K562 (cell line): ENCODE data around the gene DTNBP1. TPM values are rescaled to one million over a fixed set of nuclear protein-coding genes. Genes with fewer than 3 reads are reported as not detected.

Experiments
- BMI1 ChIP-seq: fragments of 150-350 bp; IDR thresholded peaks from 2 replicates; pipeline ENCODE4 v1.6.1; 2014; ENCODE audit warnings: low read length
- CBX5 ChIP-seq: IDR thresholded peaks from 2 replicates; pipeline ENCODE4 v1.6.1; 2014; ENCODE audit warnings: low read depth, borderline replicate concordance
- EGR1 ChIP-seq: fragments of 450-650 bp; conservative IDR thresholded peaks from 2 replicates; pipeline ENCODE4 v1.6.1; 2017; ENCODE audit warnings: mild to moderate bottlenecking
- FOS ChIP-seq: IDR thresholded peaks from 3 replicates; pipeline ENCODE4 v1.6.1; 2011; ENCODE audit not compliant: insufficient read length; ENCODE audit errors: extremely low read depth
- FOSL1 ChIP-seq: fragments of 200-800 bp; sonication (Bioruptor generic); conservative IDR thresholded peaks from 2 replicates; pipeline ENCODE4 v1.6.1; 2016; ENCODE audit warnings: missing genetic modification characterization, missing compliant biosample characterization
- RBBP5 ChIP-seq: fragments of 200-600 bp; sonication (generic); IDR thresholded peaks from 2 replicates; pipeline ENCODE4 v1.6.1; 2012; ENCODE audit warnings: borderline replicate concordance, mild to moderate bottlenecking, low read length, control low read depth, inconsistent platforms; ENCODE audit not compliant: insufficient read depth, poor library complexity, severe bottlenecking
- REST ChIP-seq, 2 experiments: fragments of 450-650 bp; formaldehyde crosslinking in 1 of 2; IDR thresholded peaks; 2 replicates each; pipeline versions ENCODE4 v1.4.0 to v1.6.1; 2014 to 2020; ENCODE audit warnings: mild to moderate bottlenecking in 2 of 2, borderline replicate concordance in 1 of 2, low read depth in 1 of 2
- SMC3 ChIP-seq: conservative IDR thresholded peaks from 2 replicates; pipeline ENCODE4 v1.6.1; 2011; ENCODE audit warnings: low read depth, low read length, improper control_type of control experiment; ENCODE audit not compliant: insufficient read depth
- SP1 ChIP-seq: sonication (generic); formaldehyde crosslinking; IDR thresholded peaks from 2 replicates; pipeline ENCODE4 v1.8.1; 2022; ENCODE audit warnings: mild to moderate bottlenecking, missing genetic modification reagents
- SRSF3 ChIP-seq: fragments of 200-400 bp; formaldehyde crosslinking; IDR thresholded peaks from 2 replicates; pipeline ENCODE4 v1.6.1; 2016; ENCODE audit warnings: mild to moderate bottlenecking, low read length, moderate library complexity; ENCODE audit not compliant: insufficient read depth
- ZFX ChIP-seq: sonication (generic); formaldehyde crosslinking; IDR thresholded peaks from 2 replicates; pipeline ENCODE4 v1.8.0; 2022; ENCODE audit warnings: mild to moderate bottlenecking, missing genetic modification reagents, moderate library complexity
- polyA plus RNA-seq, 8 experiments: library from polyadenylated mRNA; depleted of rRNA in 4 of 8; stranded (reverse) in 5 of 8; unstranded in 3 of 8; fragments of >200 nt; fragmentation: Nextera tagmentation in 2 of 8; fragmentation: Illumina TruSeq in 1 of 8; extraction: Ambion mirVana in 2 of 8; extraction: Trizol in 1 of 8; gene quantifications; 2 replicates each; pipeline versions ENCODE4 v1.2.1 to v1.2.3, GENCODE V29; 2011 to 2014; ENCODE audit warnings: inconsistent platforms in 1 of 8, missing spikeins in 1 of 8
- total RNA-seq, 7 experiments: library from RNA; depleted of rRNA in 6 of 7; stranded (reverse); fragments of >200 nt in 6 of 7; fragmentation: Illumina TruSeq in 2 of 7; extraction: Trizol in 2 of 7; gene quantifications; 2 replicates each; pipeline versions ENCODE4 v1.2.1 to v1.2.3, GENCODE V29; 2011 to 2021; ENCODE audit warnings: low replicate concordance in 1 of 7
- TF ChIP-seq, protein P1 (sequence below): sonication (generic); formaldehyde crosslinking; IDR thresholded peaks from 2 replicates; pipeline ENCODE4 v1.8.0; 2023; ENCODE audit warnings: mild to moderate bottlenecking, missing genetic modification reagents
- TF ChIP-seq, protein P2 (sequence below): sonication (generic); formaldehyde crosslinking; IDR thresholded peaks from 2 replicates; pipeline ENCODE4 v1.9.0; 2022; ENCODE audit warnings: mild to moderate bottlenecking, missing genetic modification reagents
- TF ChIP-seq, protein P3 (sequence below), 2 experiments: IDR thresholded peaks in 1 of 2; conservative IDR thresholded peaks in 1 of 2; 2 replicates each; pipeline ENCODE4 v1.6.1; 2016; ENCODE audit warnings: low read depth in 2 of 2, mild to moderate bottlenecking in 1 of 2, missing compliant biosample characterization in 1 of 2, missing genetic modification characterization in 1 of 2, moderate library complexity in 1 of 2

DTNBP1 gene
- total and polyA plus RNA-seq, 9 of the 15 experiments (the other 6 are each of a cell fraction or from before 2014, with no cell fraction given) = 16.7 to 54.5 (median 21.4) TPM

- TF ChIP-seq REST (IDR thresholded peaks at IDR 0.05; ENCODE audit: borderline replicate concordance) (0 out of 2 replicates have a peak, but pooled peaks have one; percentile 14), REST (CRISPR knock-in tag; IDR thresholded peaks at IDR 0.05; ENCODE audit: low read depth) (no peak), SRSF3 (no peak), BMI1 (no peak), CBX5 (0 out of 2 replicates have a peak, but pooled peaks have one; percentile 26), FOSL1 (no peak), RBBP5 (no peak), ZFX (CRISPR knock-in tag) (no peak), SP1 (CRISPR knock-in tag) (no peak), FOS (no peak), SMC3 (peak; percentile 42; the same call in 1 of the 2 replicates), EGR1 (peak; percentile 73)
- TF ChIP-seq, protein P1, sequence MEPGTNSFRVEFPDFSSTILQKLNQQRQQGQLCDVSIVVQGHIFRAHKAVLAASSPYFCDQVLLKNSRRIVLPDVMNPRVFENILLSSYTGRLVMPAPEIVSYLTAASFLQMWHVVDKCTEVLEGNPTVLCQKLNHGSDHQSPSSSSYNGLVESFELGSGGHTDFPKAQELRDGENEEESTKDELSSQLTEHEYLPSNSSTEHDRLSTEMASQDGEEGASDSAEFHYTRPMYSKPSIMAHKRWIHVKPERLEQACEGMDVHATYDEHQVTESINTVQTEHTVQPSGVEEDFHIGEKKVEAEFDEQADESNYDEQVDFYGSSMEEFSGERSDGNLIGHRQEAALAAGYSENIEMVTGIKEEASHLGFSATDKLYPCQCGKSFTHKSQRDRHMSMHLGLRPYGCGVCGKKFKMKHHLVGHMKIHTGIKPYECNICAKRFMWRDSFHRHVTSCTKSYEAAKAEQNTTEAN (CRISPR knock-in tag) = no peak
- TF ChIP-seq, protein P2, sequence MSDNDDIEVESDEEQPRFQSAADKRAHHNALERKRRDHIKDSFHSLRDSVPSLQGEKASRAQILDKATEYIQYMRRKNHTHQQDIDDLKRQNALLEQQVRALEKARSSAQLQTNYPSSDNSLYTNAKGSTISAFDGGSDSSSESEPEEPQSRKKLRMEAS (CRISPR knock-in tag) = no peak
- TF ChIP-seq, protein P3, sequence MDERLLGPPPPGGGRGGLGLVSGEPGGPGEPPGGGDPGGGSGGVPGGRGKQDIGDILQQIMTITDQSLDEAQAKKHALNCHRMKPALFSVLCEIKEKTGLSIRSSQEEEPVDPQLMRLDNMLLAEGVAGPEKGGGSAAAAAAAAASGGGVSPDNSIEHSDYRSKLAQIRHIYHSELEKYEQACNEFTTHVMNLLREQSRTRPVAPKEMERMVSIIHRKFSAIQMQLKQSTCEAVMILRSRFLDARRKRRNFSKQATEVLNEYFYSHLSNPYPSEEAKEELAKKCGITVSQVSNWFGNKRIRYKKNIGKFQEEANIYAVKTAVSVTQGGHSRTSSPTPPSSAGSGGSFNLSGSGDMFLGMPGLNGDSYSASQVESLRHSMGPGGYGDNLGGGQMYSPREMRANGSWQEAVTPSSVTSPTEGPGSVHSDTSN (CRISPR knock-in tag; IDR thresholded peaks at IDR 0.05; ENCODE audit: low read depth) = no peak
- TF ChIP-seq, protein P3 (tag; conservative IDR thresholded peaks at IDR 0.05; ENCODE audit: low read depth) = no peak
Observed at GRCh38 chr6:15512126-15512525, 150.7 kb downstream of the DTNBP1 start (continued).
